Erythroblast (primary cell): Measurements from ENCODE around the gene MAP2.

ENCODE experiments used
- GATA1 ChIP-seq: IDR thresholded peaks from 2 replicates; pipeline ENCODE4 v1.6.1; 2011; ENCODE audit warnings: low read depth, mild to moderate bottlenecking, control low read depth, low read length, moderate library complexity
- POLR2A ChIP-seq: IDR thresholded peaks from 2 replicates; pipeline ENCODE4 v1.6.1; 2011; ENCODE audit warnings: mild to moderate bottlenecking, low read length

DNA sequence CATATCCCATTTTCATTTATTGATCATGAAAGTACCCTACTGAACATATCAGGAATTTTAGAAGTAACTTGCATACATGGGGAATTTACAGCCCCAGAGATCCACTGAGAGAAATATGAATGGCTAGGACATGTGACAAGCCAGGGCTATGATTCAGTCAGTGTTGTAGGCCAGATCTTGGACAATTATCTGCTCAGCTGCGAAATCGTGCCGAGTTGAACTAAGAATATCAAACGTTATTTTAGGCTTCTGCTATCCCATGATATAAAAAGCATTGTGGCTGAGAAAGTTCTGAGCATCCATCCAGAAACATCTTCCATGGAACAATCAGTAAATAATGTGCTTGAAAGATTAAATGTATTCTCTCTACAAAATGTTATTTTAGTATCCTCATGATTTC, 262.1 kb downstream of the MAP2 start:
- no peak for TF ChIP-seq POLR2A
- no peak for TF ChIP-seq GATA1
